ENCODE data around the gene MIS18BP1.
"Not testable (repeated sequence)": the region's sequence is repeated elsewhere in the genome, so short reads cannot be mapped to it uniquely, and the experiment has no call there.

The MIS18BP1 gene

GRCh38 chr14:45253070-45253753 is at the start of gene MIS18BP1:
Gene MIS18BP1, minus strand, starts transcription at chr14:45253202. Its CDS starts 5,916 bp downstream, at chr14:45247286.
- DNase-seq (ENCODE audit: low spot score), result peak; percentile 94

- DNase-seq (ENCODE audit: low spot score), result no peak
These were observed 45.6 kb upstream of the MIS18BP1 start for GRCh38 chr14:45298423-45299117.

- DNase-seq (ENCODE audit: low spot score), result not testable (repeated sequence)
These were observed 41.8 kb upstream of the MIS18BP1 start for GRCh38 chr14:45294796-45295195.

GRCh38 chr14:45290547-45290946 is 37.5 kb upstream of the MIS18BP1 start:
- DNase-seq (ENCODE audit: low spot score), result no peak

GRCh38 chr14:45287610-45288009 is 34.6 kb upstream of the MIS18BP1 start:
- DNase-seq (ENCODE audit: low spot score), result no peak

GRCh38 chr14:45284802-45285201 is 31.8 kb upstream of the MIS18BP1 start:
- no peak for DNase-seq (ENCODE audit: low spot score)

- not testable (repeated sequence) for DNase-seq (ENCODE audit: low spot score)
These were observed 28.9 kb upstream of the MIS18BP1 start for GRCh38 chr14:45281731-45282400.

- no peak for DNase-seq (ENCODE audit: low spot score)
These were observed 19.0 kb upstream of the MIS18BP1 start for GRCh38 chr14:45271858-45272537.

GRCh38 chr14:45270031-45270430 is 17.0 kb upstream of the MIS18BP1 start:
- DNase-seq (ENCODE audit: low spot score), result no peak

- DNase-seq (ENCODE audit: low spot score), result no peak
These were observed 14.1 kb upstream of the MIS18BP1 start for GRCh38 chr14:45267071-45267470.

GRCh38 chr14:45262637-45263036 is 9.6 kb upstream of the MIS18BP1 start:
- DNase-seq (ENCODE audit: low spot score), result no peak

- DNase-seq (ENCODE audit: low spot score), result no peak
These were observed 8.2 kb upstream of the MIS18BP1 start for GRCh38 chr14:45261209-45261608.

- no peak for DNase-seq (ENCODE audit: low spot score)
These were observed 5.8 kb upstream of the MIS18BP1 start for GRCh38 chr14:45258805-45259204.

- DNase-seq (ENCODE audit: low spot score), result no peak
These were observed 5.1 kb upstream of the MIS18BP1 start for GRCh38 chr14:45258073-45258472.

- no peak for DNase-seq (ENCODE audit: low spot score)
These were observed 1.8 kb upstream of the MIS18BP1 start for GRCh38 chr14:45254771-45255170.

- peak; percentile 17 for DNase-seq (ENCODE audit: low spot score)
These were observed 830 bp upstream of the MIS18BP1 start for GRCh38 chr14:45253754-45254310.

GRCh38 chr14:45252366-45253069 is 484 bp downstream of the MIS18BP1 start:
- no peak for DNase-seq (ENCODE audit: low spot score)

- peak; percentile 18 for DNase-seq (ENCODE audit: low spot score)
These were observed 1.1 kb downstream of the MIS18BP1 start for GRCh38 chr14:45251912-45252311.

- DNase-seq (ENCODE audit: low spot score), result peak; percentile 16
These were observed 3.0 kb downstream of the MIS18BP1 start for GRCh38 chr14:45249856-45250575.

GRCh38 chr14:45247427-45247826 is 5.6 kb downstream of the MIS18BP1 start:
- DNase-seq (ENCODE audit: low spot score), result no peak

- DNase-seq (ENCODE audit: low spot score), result no peak
These were observed 6.3 kb downstream of the MIS18BP1 start for GRCh38 chr14:45246691-45247090.
